Measurements from ENCODE around the gene HCRT.

HCRT gene

DNA sequence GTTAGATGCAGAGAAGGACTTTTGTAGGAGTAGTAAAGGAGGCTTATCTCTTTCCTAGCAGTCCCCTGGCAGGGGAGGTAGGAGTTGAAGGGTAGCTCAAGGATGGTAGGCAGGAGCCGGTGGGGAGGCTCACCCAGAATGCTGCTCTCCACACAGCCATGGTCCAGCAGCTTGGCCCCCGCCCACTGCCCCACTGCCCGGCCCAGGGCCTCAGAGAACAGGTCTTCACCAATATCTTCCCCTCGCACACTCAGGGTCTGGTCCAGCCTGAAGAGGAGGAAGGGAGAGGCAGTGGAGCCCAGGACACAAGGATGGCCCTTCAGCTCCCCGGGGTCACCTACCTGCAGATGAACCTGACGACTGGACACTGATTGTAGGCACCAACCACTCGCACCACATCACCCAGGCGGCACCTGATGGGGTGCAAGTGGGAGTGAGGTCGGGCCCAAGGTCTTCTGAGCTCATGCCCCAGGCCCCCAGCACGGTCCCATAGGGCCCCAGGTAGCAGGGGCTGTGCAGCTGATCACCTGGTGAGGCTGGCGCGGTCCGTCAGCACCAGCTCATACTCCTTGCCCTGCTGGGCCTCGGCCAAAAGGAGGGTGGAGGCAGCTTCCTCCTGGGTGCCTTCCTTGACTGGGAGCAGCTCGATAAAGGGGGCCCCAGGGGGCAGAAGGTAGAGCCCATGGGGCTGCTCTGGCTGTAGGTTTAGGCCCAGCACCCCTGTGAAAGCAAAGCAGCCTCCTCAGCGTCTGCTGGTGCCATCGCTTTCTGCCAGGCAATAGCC lies 5.4 kb upstream of the HCRT start:
- no peak overlapping the region for H3K4ac ChIP-seq (ENCODE audit: low read depth in 1 of 2, low read length in 2 of 2)
- no peak overlapping the region for H3K23ac ChIP-seq (ENCODE audit: low read length in 2 of 2)
- no peak overlapping the region for H2BK120ac ChIP-seq (ENCODE audit: low read depth, low read length)
- H3K9ac ChIP-seq (ENCODE audit: low read length) = no peak overlapping the region
- DNase-seq = no peak
- no peak overlapping the region for H2BK15ac ChIP-seq (ENCODE audit: low read depth, poor library complexity, severe bottlenecking)
- peaks cover 6% of the 10 kb centered on the region for H3K4me1 ChIP-seq (ENCODE audit: control insufficient read depth, insufficient read depth, low read depth, low read length)
- H2AFZ ChIP-seq (ENCODE audit: low read depth, low read length) = no peak overlapping the region
- no peak overlapping the region for H3K18ac ChIP-seq (ENCODE audit: low read depth in 1 of 2, low read length in 2 of 2)
- H2BK12ac ChIP-seq (ENCODE audit: low read length in 2 of 2) = no peak overlapping the region
- peaks cover under 1 to 1% of the 10 kb centered on the region in 2 experiments for H3K27me3 ChIP-seq (ENCODE audit: control insufficient read depth in 1 of 2, insufficient read depth in 1 of 2, low read length in 2 of 2)
- H4K91ac ChIP-seq (ENCODE audit: low read length) = no peak overlapping the region
- H3K79me1 ChIP-seq (replicated peaks; ENCODE audit: low read length, poor library complexity, severe bottlenecking) = no peaks in the 10 kb centered on the region
- no peak overlapping the region for H3K4me2 ChIP-seq (ENCODE audit: low read length, poor library complexity, severe bottlenecking)
- no peaks in the 10 kb centered on the region for H3K36me3 ChIP-seq (ENCODE audit: control insufficient read depth in 1 of 2, insufficient read depth in 2 of 2, low read depth in 1 of 2, low read length in 2 of 2)
- H3K27ac ChIP-seq (ENCODE audit: low read length, poor library complexity, severe bottlenecking) = no peak overlapping the region
- no peak overlapping the region for H4K8ac ChIP-seq (ENCODE audit: low read length)
- H2BK5ac ChIP-seq (ENCODE audit: low read depth, low read length, poor library complexity, severe bottlenecking) = no peak overlapping the region
- no peak overlapping the region for H3K14ac ChIP-seq (ENCODE audit: low read length in 2 of 2)
- H3K9me3 ChIP-seq (ENCODE audit: control insufficient read depth, low read length) = no peaks in the 10 kb centered on the region
- H2AK5ac ChIP-seq (ENCODE audit: low read length, severe bottlenecking) = no peak overlapping the region
- no peak overlapping the region for H3K4me3 ChIP-seq (ENCODE audit: insufficient read depth in 1 of 2, low read depth in 1 of 2, low read length in 2 of 2)
- WGBS = 87% methylated on average over 16 of the region's 17 CpGs

DNA sequence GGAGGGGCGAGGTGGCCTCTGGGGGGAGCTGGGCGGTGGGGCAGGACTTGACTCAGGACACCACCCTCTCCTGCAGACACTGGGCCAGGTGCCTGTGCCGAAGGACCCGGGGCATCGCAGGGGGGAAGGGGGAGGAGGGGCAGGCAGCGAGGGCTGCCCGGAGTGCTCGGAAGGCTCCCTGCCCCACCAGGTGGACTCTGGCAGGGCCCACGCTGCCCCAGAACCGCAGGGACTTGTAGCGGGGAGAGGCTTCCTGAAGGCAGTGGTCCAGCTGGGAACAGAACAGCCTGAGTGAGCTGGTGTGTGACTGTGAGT lies 4.4 kb upstream of the HCRT start:
- H3K36me3 ChIP-seq (ENCODE audit: control insufficient read depth in 1 of 2, insufficient read depth in 2 of 2, low read depth in 1 of 2, low read length in 2 of 2) = no peaks in the 10 kb centered on the region
- H3K18ac ChIP-seq (ENCODE audit: low read depth in 1 of 2, low read length in 2 of 2) = no peak overlapping the region
- no peak overlapping the region for H2AFZ ChIP-seq (ENCODE audit: low read depth, low read length)
- H3K14ac ChIP-seq (ENCODE audit: low read length in 2 of 2) = no peak overlapping the region
- no peaks in the 10 kb centered on the region for H3K79me1 ChIP-seq (replicated peaks; ENCODE audit: low read length, poor library complexity, severe bottlenecking)
- WGBS = 81% methylated on average over 11 of the region's 11 CpGs
- H4K8ac ChIP-seq (ENCODE audit: low read length) = no peak overlapping the region
- no peak overlapping the region for H3K23ac ChIP-seq (ENCODE audit: low read length in 2 of 2)
- H3K27me3 ChIP-seq (ENCODE audit: control insufficient read depth in 1 of 2, insufficient read depth in 1 of 2, low read length in 2 of 2) = peaks cover 4 to 10% of the 10 kb centered on the region in 2 experiments
- H2BK5ac ChIP-seq (ENCODE audit: low read depth, low read length, poor library complexity, severe bottlenecking) = no peak overlapping the region
- peaks cover 6% of the 10 kb centered on the region for H3K4me1 ChIP-seq (ENCODE audit: control insufficient read depth, insufficient read depth, low read depth, low read length)
- H2AK5ac ChIP-seq (ENCODE audit: low read length, severe bottlenecking) = no peak overlapping the region
- H3K9ac ChIP-seq (ENCODE audit: low read length) = no peak overlapping the region
- no peaks in the 10 kb centered on the region for H3K9me3 ChIP-seq (ENCODE audit: control insufficient read depth, low read length)
- no peak overlapping the region for H3K4ac ChIP-seq (ENCODE audit: low read depth in 1 of 2, low read length in 2 of 2)
- no peak overlapping the region for H3K4me3 ChIP-seq (ENCODE audit: insufficient read depth in 1 of 2, low read depth in 1 of 2, low read length in 2 of 2)
- no peak overlapping the region for H2BK12ac ChIP-seq (ENCODE audit: low read length in 2 of 2)
- no peak for DNase-seq
- H3K4me2 ChIP-seq (ENCODE audit: low read length, poor library complexity, severe bottlenecking) = no peak overlapping the region
- H4K91ac ChIP-seq (ENCODE audit: low read length) = no peak overlapping the region
- H3K27ac ChIP-seq (ENCODE audit: low read length, poor library complexity, severe bottlenecking) = no peak overlapping the region
- no peak overlapping the region for H2BK120ac ChIP-seq (ENCODE audit: low read depth, low read length)
- H2BK15ac ChIP-seq (ENCODE audit: low read depth, poor library complexity, severe bottlenecking) = no peak overlapping the region

DNA sequence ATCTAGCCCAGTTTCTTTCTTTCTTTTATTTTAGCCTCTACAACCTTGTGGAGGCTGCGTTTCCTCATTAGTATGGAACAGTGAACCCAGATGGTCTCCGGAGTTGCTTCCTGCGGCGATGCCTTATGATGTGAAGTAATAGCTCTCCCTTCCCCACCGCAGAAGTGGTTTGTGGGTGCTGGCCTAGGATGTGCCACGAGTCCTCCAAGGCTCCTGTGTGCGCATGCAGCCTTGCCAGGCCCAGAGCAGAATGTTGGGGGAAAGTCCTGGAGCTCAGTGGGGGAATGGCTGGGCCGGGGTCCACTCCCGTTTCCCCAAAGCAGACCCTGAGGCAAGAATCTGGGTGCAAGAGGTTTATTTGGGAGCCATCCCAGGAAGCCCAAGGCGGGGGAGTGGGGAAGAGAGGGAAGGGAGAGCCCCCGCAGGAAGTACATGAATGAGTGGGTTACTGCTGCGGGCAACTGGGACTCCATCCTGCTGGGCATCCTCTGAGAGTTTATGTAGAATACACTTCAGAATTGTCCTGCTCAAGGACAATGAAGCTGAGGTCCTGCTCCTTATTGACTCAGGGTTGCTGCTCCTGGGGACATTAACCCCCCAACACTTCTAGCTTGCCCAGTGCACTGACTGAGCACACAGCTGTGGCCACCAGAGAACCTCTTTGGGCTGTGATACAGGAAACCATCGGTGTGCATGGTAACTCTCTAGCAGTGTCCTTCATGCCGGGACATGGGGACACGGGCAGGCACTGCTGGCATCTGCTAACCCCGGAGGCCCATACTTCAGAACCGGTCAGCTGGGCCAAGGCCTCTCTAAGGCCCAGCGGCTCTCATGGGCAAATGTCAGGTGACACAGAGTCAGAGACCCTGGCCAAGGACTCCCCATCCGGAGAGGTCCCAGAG lies 3.7 kb upstream of the HCRT start:
- no peaks in the 10 kb centered on the region for H3K36me3 ChIP-seq (ENCODE audit: control insufficient read depth in 1 of 2, insufficient read depth in 2 of 2, low read depth in 1 of 2, low read length in 2 of 2)
- H2BK12ac ChIP-seq (ENCODE audit: low read length in 2 of 2) = no peak overlapping the region
- H4K91ac ChIP-seq (ENCODE audit: low read length) = no peak overlapping the region
- H3K9ac ChIP-seq (ENCODE audit: low read length) = no peak overlapping the region
- no peak overlapping the region for H2BK15ac ChIP-seq (ENCODE audit: low read depth, poor library complexity, severe bottlenecking)
- peaks cover 4 to 10% of the 10 kb centered on the region in 2 experiments for H3K27me3 ChIP-seq (ENCODE audit: control insufficient read depth in 1 of 2, insufficient read depth in 1 of 2, low read length in 2 of 2)
- H3K4me2 ChIP-seq (ENCODE audit: low read length, poor library complexity, severe bottlenecking) = no peak overlapping the region
- peaks cover 6% of the 10 kb centered on the region for H3K4me1 ChIP-seq (ENCODE audit: control insufficient read depth, insufficient read depth, low read depth, low read length)
- no peak overlapping the region for H2AK5ac ChIP-seq (ENCODE audit: low read length, severe bottlenecking)
- no peak overlapping the region for H3K23ac ChIP-seq (ENCODE audit: low read length in 2 of 2)
- H2BK5ac ChIP-seq (ENCODE audit: low read depth, low read length, poor library complexity, severe bottlenecking) = no peak overlapping the region
- no peak overlapping the region for H3K14ac ChIP-seq (ENCODE audit: low read length in 2 of 2)
- H3K9me3 ChIP-seq (ENCODE audit: control insufficient read depth, low read length) = no peaks in the 10 kb centered on the region
- no peak overlapping the region for H2AFZ ChIP-seq (ENCODE audit: low read depth, low read length)
- H3K79me1 ChIP-seq (replicated peaks; ENCODE audit: low read length, poor library complexity, severe bottlenecking) = no peaks in the 10 kb centered on the region
- H4K8ac ChIP-seq (ENCODE audit: low read length) = no peak overlapping the region
- no peak overlapping the region for H3K27ac ChIP-seq (ENCODE audit: low read length, poor library complexity, severe bottlenecking)
- H3K4ac ChIP-seq (ENCODE audit: low read depth in 1 of 2, low read length in 2 of 2) = no peak overlapping the region
- H3K4me3 ChIP-seq (ENCODE audit: insufficient read depth in 1 of 2, low read depth in 1 of 2, low read length in 2 of 2) = no peak overlapping the region
- DNase-seq = no peak
- no peak overlapping the region for H2BK120ac ChIP-seq (ENCODE audit: low read depth, low read length)
- WGBS = 83% methylated on average over 19 of the region's 19 CpGs
- no peak overlapping the region for H3K18ac ChIP-seq (ENCODE audit: low read depth in 1 of 2, low read length in 2 of 2)

DNA sequence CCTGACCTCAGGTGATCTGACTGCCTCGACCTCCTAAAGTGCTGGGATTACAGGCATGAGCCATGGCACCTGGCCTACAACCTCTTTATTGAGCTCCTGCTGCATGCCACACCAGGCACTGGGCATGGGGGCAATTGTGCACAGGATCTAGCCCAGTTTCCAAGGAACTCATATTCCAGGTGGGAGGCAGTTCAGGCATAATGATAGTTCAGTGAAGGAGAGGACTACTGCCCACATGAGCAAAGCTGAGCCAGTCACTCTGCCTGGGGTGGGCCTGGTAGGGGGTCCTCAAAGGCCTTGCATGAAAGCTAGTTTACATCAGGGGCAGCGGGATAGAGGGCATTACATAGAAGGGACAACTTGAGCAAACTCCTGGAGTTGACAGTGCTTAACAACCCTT lies 2.6 kb upstream of the HCRT start:
- Histone ChIP-seq H2BK15ac (ENCODE audit: low read depth, poor library complexity, severe bottlenecking) (no peak overlapping the region), H2BK12ac (ENCODE audit: low read length in 2 of 2) (no peak overlapping the region), H4K8ac (ENCODE audit: low read length) (no peak overlapping the region), H3K79me1 (replicated peaks; ENCODE audit: low read length, poor library complexity, severe bottlenecking) (no peaks in the 10 kb centered on the region), H3K4me3 (ENCODE audit: insufficient read depth in 1 of 2, low read depth in 1 of 2, low read length in 2 of 2) (no peak overlapping the region), H2AK5ac (ENCODE audit: low read length, severe bottlenecking) (no peak overlapping the region), H3K9ac (ENCODE audit: low read length) (no peak overlapping the region), H3K18ac (ENCODE audit: low read depth in 1 of 2, low read length in 2 of 2) (no peak overlapping the region), H2BK5ac (ENCODE audit: low read depth, low read length, poor library complexity, severe bottlenecking) (no peak overlapping the region), H3K27me3 (ENCODE audit: control insufficient read depth in 1 of 2, insufficient read depth in 1 of 2, low read length in 2 of 2) (peaks cover 7 to 10% of the 10 kb centered on the region in 2 experiments), H3K4me2 (ENCODE audit: low read length, poor library complexity, severe bottlenecking) (no peak overlapping the region), H3K4ac (ENCODE audit: low read depth in 1 of 2, low read length in 2 of 2) (no peak overlapping the region), H3K27ac (ENCODE audit: low read length, poor library complexity, severe bottlenecking) (no peak overlapping the region), H3K4me1 (ENCODE audit: control insufficient read depth, insufficient read depth, low read depth, low read length) (peaks cover 13% of the 10 kb centered on the region), H3K23ac (ENCODE audit: low read length in 2 of 2) (no peak overlapping the region), H2AFZ (ENCODE audit: low read depth, low read length) (no peak overlapping the region), H2BK120ac (ENCODE audit: low read depth, low read length) (no peak overlapping the region), H3K36me3 (ENCODE audit: control insufficient read depth in 1 of 2, insufficient read depth in 2 of 2, low read depth in 1 of 2, low read length in 2 of 2) (no peaks in the 10 kb centered on the region), H4K91ac (ENCODE audit: low read length) (no peak overlapping the region), H3K14ac (ENCODE audit: low read length in 2 of 2) (no peak overlapping the region), H3K9me3 (ENCODE audit: control insufficient read depth, low read length) (no peaks in the 10 kb centered on the region)
- DNase-seq = no peak
- WGBS = 80% methylated on average over 2 of the region's 2 CpGs

All from mesenchymal stem cell (in vitro differentiated cells and primary cell).